Type B pancreatic cell (in vitro differentiated cells): ENCODE measurements around the gene SLC2A6. TPM values are rescaled to one million over a fixed set of nuclear protein-coding genes. Genes with fewer than 3 reads are reported as not detected.

ENCODE experiments used
- DNase-seq: peaks from one replicate; pipeline ENCODE4 v3.0.0; 2021; ENCODE audit warnings: mixed read lengths; ENCODE audit not compliant: unreplicated experiment; ENCODE audit errors: extremely low spot score
- H3K27ac Mint-ChIP-seq: 2 replicates; pipeline ENCODE4 v1.8.0; 2021; ENCODE audit warnings: mild to moderate bottlenecking, mixed read lengths
- H3K27me3 Mint-ChIP-seq: 2 replicates; pipeline ENCODE4 v1.8.0; 2021; ENCODE audit warnings: mixed read lengths
- H3K36me3 Mint-ChIP-seq: 2 replicates; pipeline ENCODE4 v1.8.0; 2021; ENCODE audit warnings: mixed read lengths
- H3K4me1 Mint-ChIP-seq: one replicate; pipeline ENCODE4 v1.8.0; 2021; ENCODE audit warnings: mixed read lengths; ENCODE audit not compliant: unreplicated experiment
- H3K4me3 Mint-ChIP-seq: 2 replicates; pipeline ENCODE4 v1.8.0; 2021; ENCODE audit warnings: mild to moderate bottlenecking, mixed read lengths
- H3K9me3 Mint-ChIP-seq: 2 replicates; pipeline ENCODE4 v1.8.0; 2021; ENCODE audit warnings: mixed read lengths
- total RNA-seq: library from RNA; stranded (reverse); gene quantifications from 2 replicates; pipeline ENCODE4 v1.2.1, GENCODE V29; 2021; ENCODE audit warnings: low replicate concordance
- TF ChIP-seq, protein P1 (sequence below): fragments of 200-600 bp; sonication (generic); conservative IDR thresholded peaks from 2 replicates; pipeline ENCODE4 v1.5.0; 2021; ENCODE audit warnings: antibody characterized with exemption, mild to moderate bottlenecking

SLC2A6 gene
- total RNA-seq, 1 donor from 2014 or later, result 8.2 TPM

DNA sequence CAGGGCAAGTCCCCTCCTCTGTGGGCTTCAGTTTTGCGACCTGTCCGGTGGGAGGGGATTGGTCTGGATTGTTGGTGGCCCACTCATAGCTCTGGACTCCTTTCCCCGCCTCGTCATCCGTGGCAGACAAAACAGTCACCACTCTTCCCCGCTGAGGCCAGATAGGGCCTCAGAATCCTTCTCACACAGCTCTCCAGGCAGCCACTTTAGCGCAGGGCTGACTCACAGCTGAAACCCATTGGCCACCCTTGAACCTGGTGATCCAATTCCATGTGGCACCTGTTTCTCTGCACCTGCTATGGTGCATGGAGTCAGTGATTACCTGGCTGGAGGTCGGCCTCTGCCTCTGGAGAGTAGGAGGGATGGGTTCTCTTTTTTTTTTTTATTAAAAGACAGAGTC lies 34.9 kb downstream of the SLC2A6 start:
- DNase-seq, result no peak
- H3K4me1 Mint-ChIP-seq, result no peaks in the 10 kb centered on the region
- H3K27me3 Mint-ChIP-seq, result no peaks in the 10 kb centered on the region
- no peak overlapping the region for H3K27ac Mint-ChIP-seq
- no peak overlapping the region for H3K4me3 Mint-ChIP-seq
- no peaks in the 10 kb centered on the region for H3K9me3 Mint-ChIP-seq
- TF ChIP-seq, protein P1, sequence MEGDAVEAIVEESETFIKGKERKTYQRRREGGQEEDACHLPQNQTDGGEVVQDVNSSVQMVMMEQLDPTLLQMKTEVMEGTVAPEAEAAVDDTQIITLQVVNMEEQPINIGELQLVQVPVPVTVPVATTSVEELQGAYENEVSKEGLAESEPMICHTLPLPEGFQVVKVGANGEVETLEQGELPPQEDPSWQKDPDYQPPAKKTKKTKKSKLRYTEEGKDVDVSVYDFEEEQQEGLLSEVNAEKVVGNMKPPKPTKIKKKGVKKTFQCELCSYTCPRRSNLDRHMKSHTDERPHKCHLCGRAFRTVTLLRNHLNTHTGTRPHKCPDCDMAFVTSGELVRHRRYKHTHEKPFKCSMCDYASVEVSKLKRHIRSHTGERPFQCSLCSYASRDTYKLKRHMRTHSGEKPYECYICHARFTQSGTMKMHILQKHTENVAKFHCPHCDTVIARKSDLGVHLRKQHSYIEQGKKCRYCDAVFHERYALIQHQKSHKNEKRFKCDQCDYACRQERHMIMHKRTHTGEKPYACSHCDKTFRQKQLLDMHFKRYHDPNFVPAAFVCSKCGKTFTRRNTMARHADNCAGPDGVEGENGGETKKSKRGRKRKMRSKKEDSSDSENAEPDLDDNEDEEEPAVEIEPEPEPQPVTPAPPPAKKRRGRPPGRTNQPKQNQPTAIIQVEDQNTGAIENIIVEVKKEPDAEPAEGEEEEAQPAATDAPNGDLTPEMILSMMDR, result no peak
- H3K36me3 Mint-ChIP-seq, result no peaks in the 10 kb centered on the region

- Mint-ChIP-seq H3K9me3 (no peaks in the 10 kb centered on the region), H3K27ac (no peak overlapping the region), H3K4me1 (no peaks in the 10 kb centered on the region), H3K4me3 (no peak overlapping the region), H3K27me3 (no peaks in the 10 kb centered on the region), H3K36me3 (no peaks in the 10 kb centered on the region)
- TF ChIP-seq, protein P1, result no peak
- no peak for DNase-seq
Measured at GRCh38 chr9:133443248-133443647, 35.7 kb downstream of the SLC2A6 start.

DNA sequence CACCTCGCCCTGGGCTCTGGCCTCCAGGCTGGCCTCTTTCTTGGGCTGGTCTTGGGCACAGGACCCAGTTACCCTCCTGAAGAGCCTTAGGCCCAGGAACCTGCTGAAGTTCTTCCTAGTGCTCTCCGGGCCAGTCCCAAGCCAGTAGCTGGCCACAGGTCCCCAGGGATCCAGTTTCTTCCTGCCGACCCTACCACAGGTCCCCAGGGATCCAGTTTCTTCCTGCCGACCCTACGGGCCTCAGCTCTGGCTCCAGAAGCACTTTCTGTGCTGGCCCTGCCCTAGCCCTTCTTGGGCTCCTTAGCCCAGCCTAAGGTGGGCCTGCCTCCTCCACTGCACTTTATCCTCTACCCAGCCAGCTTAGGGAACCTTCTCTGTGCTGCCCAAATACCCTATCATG lies 37.3 kb downstream of the SLC2A6 start:
- H3K4me3 Mint-ChIP-seq, result no peak overlapping the region
- no peak for DNase-seq
- H3K36me3 Mint-ChIP-seq, result no peaks in the 10 kb centered on the region
- H3K27ac Mint-ChIP-seq, result no peak overlapping the region
- no peaks in the 10 kb centered on the region for H3K4me1 Mint-ChIP-seq
- TF ChIP-seq, protein P1, result no peak
- H3K27me3 Mint-ChIP-seq, result no peaks in the 10 kb centered on the region
- no peaks in the 10 kb centered on the region for H3K9me3 Mint-ChIP-seq

- H3K36me3 Mint-ChIP-seq, result no peaks in the 10 kb centered on the region
- no peak for DNase-seq
- H3K9me3 Mint-ChIP-seq, result no peaks in the 10 kb centered on the region
- H3K4me3 Mint-ChIP-seq, result no peak overlapping the region
- no peak overlapping the region for H3K27ac Mint-ChIP-seq
- H3K4me1 Mint-ChIP-seq, result no peaks in the 10 kb centered on the region
- H3K27me3 Mint-ChIP-seq, result no peaks in the 10 kb centered on the region
- TF ChIP-seq, protein P1, result no peak
Measured at GRCh38 chr9:133440874-133441273, 38.0 kb downstream of the SLC2A6 start.

GRCh38 chr9:133439337-133439736 lies 39.6 kb downstream of the SLC2A6 start:
- H3K4me1 Mint-ChIP-seq, result no peaks in the 10 kb centered on the region
- no peak for DNase-seq
- H3K4me3 Mint-ChIP-seq, result no peak overlapping the region
- H3K9me3 Mint-ChIP-seq, result no peaks in the 10 kb centered on the region
- H3K27me3 Mint-ChIP-seq, result no peaks in the 10 kb centered on the region
- H3K36me3 Mint-ChIP-seq, result no peaks in the 10 kb centered on the region
- TF ChIP-seq, protein P1, result no peak
- no peak overlapping the region for H3K27ac Mint-ChIP-seq
